Posterior cingulate gyrus (tissue), 11 donors: ENCODE measurements around the gene TENM4.

ENCODE experiments used
- DNase-seq, 10 donors: peaks; one replicate each; pipeline versions ENCODE4 v3.0.0 to v3.0.0-alpha.2; 2020 to 2021; ENCODE audit warnings: mixed read lengths in 3 of 10
- intact Hi-C: fragments of 100-400 bp; cut with DNase I; formaldehyde crosslinking; loops from one replicate; pipeline ENCODE4 v1.15.1; 2023

The TENM4 gene

GRCh38 chr11:78967811-78968210 is 473.0 kb downstream of the TENM4 start:
- DNase-seq: no peak
- intact Hi-C loops: no loop called here

- DNase-seq: no peak
- intact Hi-C loops: no loop called here
Measured at GRCh38 chr11:78965432-78965831, 475.4 kb downstream of the TENM4 start.

- peak in 8 of 10 donors; percentile 34 to 88 (median 47) for DNase-seq
Measured at GRCh38 chr11:78961937-78962701, 478.7 kb downstream of the TENM4 start.

DNA sequence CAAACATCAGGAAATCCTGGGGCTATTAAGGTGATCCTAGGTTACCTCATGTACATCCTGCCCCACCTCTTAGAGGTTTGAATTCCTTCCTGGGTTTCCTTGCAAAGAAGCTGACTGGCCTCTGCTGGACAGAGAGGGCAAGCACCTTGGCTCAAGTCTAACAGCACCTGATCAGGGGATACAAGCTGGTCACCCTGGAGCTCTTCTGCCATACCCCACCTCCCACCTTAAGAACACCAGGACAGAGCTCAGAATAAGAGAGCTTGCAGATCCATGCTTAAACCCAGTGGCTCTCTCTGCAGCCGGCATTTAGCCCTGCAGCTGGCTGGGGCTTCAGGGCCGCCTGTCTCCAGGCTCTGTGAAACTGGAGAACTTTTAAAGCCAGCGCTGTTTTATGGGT is 479.6 kb downstream of the TENM4 start:
- intact Hi-C loops: no loop called here
- DNase-seq: no peak

More at GRCh38 chr11:78961937-78962701, 478.7 kb downstream of the TENM4 start:
- intact Hi-C loops: no loop called here

DNA sequence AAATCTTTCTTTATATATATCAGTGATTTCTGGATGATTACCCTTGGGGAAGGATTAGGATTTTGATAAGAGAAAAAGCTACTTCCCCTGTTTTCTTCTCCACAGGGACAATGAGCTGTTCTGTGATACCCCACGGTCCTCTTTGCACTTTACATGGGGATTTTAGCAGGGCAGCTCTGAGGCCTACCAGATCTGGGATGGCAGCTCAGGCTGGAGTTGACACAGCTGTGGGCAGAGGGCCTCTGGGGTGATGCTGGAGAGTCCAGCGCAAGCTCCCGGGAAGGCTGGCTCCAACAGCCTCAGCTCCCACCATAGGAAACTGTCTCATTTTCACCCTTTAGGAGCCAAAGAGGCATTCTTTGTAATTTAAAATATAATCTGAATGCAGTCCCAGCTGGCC is 482.4 kb downstream of the TENM4 start:
- DNase-seq: no peak
- intact Hi-C loops: no loop called here

DNA sequence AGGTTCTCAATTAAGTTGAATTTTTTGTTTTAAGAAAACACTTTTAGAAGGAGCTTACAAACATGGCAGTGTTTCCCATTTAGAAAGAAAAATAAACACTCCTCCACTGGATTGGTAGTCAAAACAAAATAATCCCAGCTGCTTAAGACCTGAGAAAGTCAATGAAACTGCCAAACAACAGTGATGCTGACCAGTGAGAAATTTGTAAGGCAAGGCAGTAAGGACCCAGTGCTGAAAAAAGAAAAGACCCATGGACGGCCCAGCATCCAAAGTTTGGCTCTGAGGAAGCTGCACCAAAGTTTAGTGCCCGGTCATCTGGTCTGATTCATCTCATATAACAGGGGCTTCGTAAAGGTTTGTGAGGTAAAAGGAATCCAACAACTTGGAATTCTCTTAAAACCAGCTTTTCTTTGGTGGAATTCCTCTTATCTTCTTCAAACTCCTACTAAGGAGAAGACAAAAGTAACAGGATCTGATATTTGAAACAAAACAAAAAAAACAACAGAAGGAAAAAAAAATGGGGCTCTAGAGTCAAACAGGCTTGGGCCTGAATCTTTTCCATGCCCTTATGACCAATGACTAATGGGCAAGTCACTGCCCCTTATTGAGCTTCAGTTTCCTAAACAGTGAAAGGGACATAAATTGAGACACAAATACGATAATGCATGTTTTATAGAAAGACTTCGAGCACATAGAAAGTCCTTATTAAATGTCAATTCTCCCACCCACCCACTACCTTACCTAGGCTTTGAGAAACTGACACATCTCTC is 483.2 kb downstream of the TENM4 start:
- DNase-seq: no peak
- intact Hi-C loops: no loop called here

DNA sequence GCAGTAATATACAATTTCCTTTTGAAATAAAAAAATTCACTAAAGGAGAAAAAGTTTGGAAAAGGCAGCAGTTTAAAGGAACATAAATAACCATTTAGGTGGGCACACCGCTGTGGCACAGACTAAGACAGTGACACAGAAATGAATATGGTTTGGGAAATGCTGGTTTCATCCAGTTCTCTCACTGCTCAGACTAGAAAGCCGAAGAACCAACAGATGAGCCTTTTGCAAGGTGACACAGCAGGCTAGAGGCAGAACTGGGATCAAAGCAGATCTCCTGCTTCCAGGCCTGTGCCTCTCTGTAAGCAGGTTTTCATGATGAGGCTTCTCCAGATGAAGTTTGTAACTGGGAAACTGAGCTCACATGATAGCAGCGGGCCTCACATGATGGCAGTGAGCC is 486.1 kb downstream of the TENM4 start:
- no peak for DNase-seq
- intact Hi-C loops: no loop called here

DNA sequence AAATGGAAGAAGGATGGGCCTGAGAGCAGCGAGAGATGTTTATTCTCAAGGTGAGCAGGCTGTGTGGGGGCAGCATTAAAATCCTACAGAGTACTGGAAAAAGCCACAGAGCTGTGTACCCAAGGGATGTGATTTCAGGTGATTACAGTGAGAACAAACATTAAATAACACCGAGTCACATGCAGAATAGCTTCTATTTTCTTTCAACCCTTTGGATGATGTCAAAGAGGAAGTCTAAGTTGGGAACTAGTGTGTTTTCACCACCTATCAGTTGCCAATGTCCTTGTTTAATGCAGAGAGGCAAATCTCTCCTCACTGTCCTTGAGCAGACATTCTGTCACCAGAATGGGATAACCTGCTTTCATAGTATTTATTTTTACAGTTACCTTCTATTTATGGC is 486.6 kb downstream of the TENM4 start:
- DNase-seq: no peak
- intact Hi-C loops: no loop called here

- no peak for DNase-seq
- intact Hi-C loops: no loop called here
Measured at GRCh38 chr11:78952890-78953289, 487.9 kb downstream of the TENM4 start.

- intact Hi-C loops: no loop called here
- no peak for DNase-seq
Measured at GRCh38 chr11:78952175-78952574, 488.7 kb downstream of the TENM4 start.

DNA sequence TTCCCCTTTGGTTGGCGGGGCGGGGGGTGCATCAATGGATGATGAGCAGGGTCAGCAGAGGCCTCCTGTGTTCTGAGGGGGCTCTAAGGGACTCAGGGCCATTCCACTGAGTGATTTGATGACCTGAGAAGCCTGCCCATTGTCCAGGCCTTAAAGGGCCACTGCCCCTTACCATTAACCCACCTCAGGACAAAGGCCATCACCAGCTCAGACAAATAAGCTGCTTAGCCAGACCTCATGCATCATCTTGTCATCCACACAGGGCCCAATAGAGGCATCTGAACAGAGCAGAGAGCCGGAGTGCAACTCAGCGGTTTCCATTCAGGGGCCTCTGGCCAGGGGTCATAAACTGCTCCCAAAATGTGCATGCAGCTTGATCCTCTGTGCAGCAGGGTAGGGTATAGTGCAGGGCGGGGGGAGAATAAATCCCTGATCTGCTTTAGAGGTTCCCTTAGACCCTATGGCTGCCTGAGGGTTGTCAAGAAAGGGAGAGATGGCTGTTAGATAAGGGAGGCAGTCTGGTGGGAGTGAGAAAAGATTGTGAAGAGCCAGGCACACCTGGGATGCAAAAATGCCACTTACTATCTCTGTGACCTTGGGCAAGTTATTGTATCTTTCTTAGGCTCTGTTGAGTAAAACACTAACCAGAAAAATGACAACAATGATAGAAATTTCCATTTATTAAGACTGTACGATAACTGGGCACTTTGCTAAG is 490.7 kb downstream of the TENM4 start:
- no peak for DNase-seq
- intact Hi-C loops: no loop called here

- intact Hi-C loops: no loop called here
- DNase-seq: no peak
Measured at GRCh38 chr11:78946945-78947902, 493.6 kb downstream of the TENM4 start.

DNA sequence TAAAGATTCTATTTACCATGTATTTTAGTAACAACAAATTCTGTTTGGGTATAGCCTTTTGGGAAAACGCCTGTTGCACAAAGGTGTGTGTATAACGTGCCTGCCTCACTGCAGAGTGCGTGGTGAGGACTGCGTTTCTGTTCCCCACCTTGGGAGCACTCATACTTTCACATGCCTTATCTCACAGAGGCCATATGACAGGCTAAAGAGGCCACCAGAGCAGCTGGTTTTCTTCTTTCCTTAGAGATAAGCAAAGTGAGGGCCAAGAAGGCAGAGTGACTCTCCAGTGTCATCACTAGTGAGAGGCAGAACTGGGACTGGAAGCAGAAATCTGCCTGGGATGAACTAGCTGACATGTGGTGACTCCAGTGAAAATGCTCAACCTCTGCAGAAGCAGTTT is 497.0 kb downstream of the TENM4 start:
- intact Hi-C loops: no loop called here
- DNase-seq: no peak

GRCh38 chr11:78943154-78943553 is 497.7 kb downstream of the TENM4 start:
- intact Hi-C loops: no loop called here
- no peak for DNase-seq

- peak in 1 of 10 donors; percentile 66 for DNase-seq
- intact Hi-C loops: no loop called here
Measured at GRCh38 chr11:78941226-78941851, 499.5 kb downstream of the TENM4 start.

GRCh38 chr11:78940500-78941225 is 500.2 kb downstream of the TENM4 start:
- DNase-seq: peak in 1 of 10 donors; percentile 60
- intact Hi-C loops: no loop called here

- DNase-seq: no peak
- intact Hi-C loops: no loop called here
Measured at GRCh38 chr11:78938971-78939370, 501.9 kb downstream of the TENM4 start.

DNA sequence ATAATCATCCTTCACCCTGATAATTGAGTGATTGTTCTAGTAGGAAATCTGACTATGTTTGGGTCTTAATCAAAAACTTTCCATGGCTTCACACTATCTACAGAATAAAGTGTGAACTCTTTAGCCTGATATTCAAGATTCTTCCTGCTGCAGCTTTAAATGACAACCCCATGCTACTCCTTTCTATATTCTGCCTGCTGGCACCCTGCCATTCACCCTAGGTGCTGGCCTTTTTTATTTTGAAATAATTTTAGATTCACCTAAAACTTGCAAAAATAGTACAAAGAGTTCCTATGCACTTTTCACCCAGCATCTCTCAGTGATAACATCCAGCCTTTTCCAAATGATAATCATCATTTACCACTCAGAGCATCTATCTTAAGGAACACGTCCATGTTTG is 502.8 kb downstream of the TENM4 start:
- intact Hi-C loops: no loop called here
- no peak for DNase-seq
